K562 (cell line): ENCODE measurements around the gene CBFA2T2. TPM values are rescaled to one million over a fixed set of nuclear protein-coding genes. Genes with fewer than 3 reads are reported as not detected.

Experiments
- CBFA2T3 ChIP-seq: fragments of 450-650 bp; IDR thresholded peaks from 2 replicates; pipeline ENCODE4 v1.6.1; 2017
- CBX1 ChIP-seq: sonication (generic); IDR thresholded peaks from 2 replicates; pipeline ENCODE4 v1.6.1; 2016; ENCODE audit warnings: antibody characterized with exemption, low read depth, mild to moderate bottlenecking
- CREBBP ChIP-seq: IDR thresholded peaks from one replicate; pipeline ENCODE4 v1.6.1; 2012; ENCODE audit warnings: low read depth, mild to moderate bottlenecking, control low read depth, inconsistent platforms, low read length
- EP400 ChIP-seq: fragments of 450-650 bp; IDR thresholded peaks from 2 replicates; pipeline ENCODE4 v1.6.1; 2017; ENCODE audit warnings: antibody characterized with exemption, mild to moderate bottlenecking, moderate library complexity
- ETV5 ChIP-seq: sonication (generic); formaldehyde crosslinking; IDR thresholded peaks from 2 replicates; pipeline ENCODE4 v1.4.0; 2020; ENCODE audit warnings: low read depth, mild to moderate bottlenecking, missing genetic modification reagents
- FOXP1 ChIP-seq: sonication (generic); formaldehyde crosslinking; IDR thresholded peaks from 2 replicates; pipeline ENCODE4 v1.8.0; 2022; ENCODE audit warnings: mild to moderate bottlenecking, missing genetic modification reagents
- HOMEZ ChIP-seq: fragments of 250-450 bp; sonication (Bioruptor Pico); IDR thresholded peaks from 2 replicates; pipeline ENCODE4 v1.4.0; 2020; ENCODE audit warnings: mild to moderate bottlenecking, moderate library complexity
- KAT8 ChIP-seq: fragments of 450-650 bp; IDR thresholded peaks from 2 replicates; pipeline ENCODE4 v1.6.1; 2016; ENCODE audit warnings: low read depth, mild to moderate bottlenecking
- KHSRP ChIP-seq: fragments of 450-650 bp; IDR thresholded peaks from 2 replicates; pipeline ENCODE4 v1.6.1; 2017
- MYBL2 ChIP-seq, 2 experiments: fragments of 450-650 bp in 1 of 2; sonication (generic) in 1 of 2; formaldehyde crosslinking in 1 of 2; IDR thresholded peaks; 2 replicates each; pipeline versions ENCODE4 v1.6.1 to v1.8.1; 2017 to 2022; ENCODE audit warnings: borderline replicate concordance in 1 of 2, inconsistent platforms in 1 of 2, low read depth in 1 of 2, mild to moderate bottlenecking in 1 of 2, missing genetic modification reagents in 1 of 2, moderate library complexity in 1 of 2
- NUFIP1 ChIP-seq: fragments of 450-650 bp; IDR thresholded peaks from 2 replicates; pipeline ENCODE4 v1.6.1; 2018; ENCODE audit not compliant: partially characterized antibody
- PHB ChIP-seq: fragments of 250-450 bp; sonication (Bioruptor Pico); IDR thresholded peaks from 2 replicates; pipeline ENCODE4 v1.5.0; 2021
- PKNOX1 ChIP-seq: fragments of 450-650 bp; IDR thresholded peaks from 2 replicates; pipeline ENCODE4 v1.6.1; 2016
- PYGO2 ChIP-seq: fragments of 450-650 bp; IDR thresholded peaks from 2 replicates; pipeline ENCODE4 v1.6.1; 2016; ENCODE audit warnings: mild to moderate bottlenecking, missing genetic modification characterization, moderate library complexity, missing compliant biosample characterization
- RCOR1 ChIP-seq, 2 experiments: IDR thresholded peaks; 2 replicates each; pipeline ENCODE4 v1.6.1; 2012; ENCODE audit warnings: low read depth in 2 of 2, low read length in 2 of 2, borderline replicate concordance in 1 of 2, improper control_type of control experiment in 1 of 2
- RHOXF2B ChIP-seq: fragments of 250-450 bp; sonication (Bioruptor Pico); conservative IDR thresholded peaks from 2 replicates; pipeline ENCODE4 v1.5.1; 2021
- STAT5A ChIP-seq: IDR thresholded peaks from 2 replicates; pipeline ENCODE4 v1.6.1; 2012; ENCODE audit warnings: low read length, inconsistent platforms, borderline replicate concordance
- TCFL5 ChIP-seq: fragments of 250-450 bp; sonication (Bioruptor Pico); conservative IDR thresholded peaks from 2 replicates; pipeline ENCODE4 v1.6.1; 2021; ENCODE audit warnings: mild to moderate bottlenecking, moderate library complexity, matching md5 sums
- TSC22D4 ChIP-seq: fragments of 450-650 bp; IDR thresholded peaks from 2 replicates; pipeline ENCODE4 v1.6.1; 2016; ENCODE audit warnings: missing genetic modification characterization, missing biosample characterization, control low read depth
- U2AF1 ChIP-seq: fragments of 200-400 bp; formaldehyde crosslinking; optimal IDR thresholded peaks from 2 replicates; pipeline ENCODE3; 2017; ENCODE audit warnings: mild to moderate bottlenecking, low read depth, low read length, moderate library complexity
- ZBTB2 ChIP-seq: fragments of 450-650 bp; IDR thresholded peaks from 2 replicates; pipeline ENCODE4 v1.6.1; 2016; ENCODE audit warnings: antibody characterized with exemption
- ZBTB8A ChIP-seq: fragments of 450-650 bp; IDR thresholded peaks from 2 replicates; pipeline ENCODE4 v1.6.1; 2018; ENCODE audit warnings: mild to moderate bottlenecking, moderate library complexity; ENCODE audit not compliant: partially characterized antibody
- ZNF197 ChIP-seq: fragments of 200-800 bp; sonication (Bioruptor generic); IDR thresholded peaks from 2 replicates; pipeline ENCODE4 v1.6.1; 2016; ENCODE audit warnings: low read depth, missing genetic modification characterization, missing compliant biosample characterization
- ZNF24 ChIP-seq: fragments of 450-650 bp; IDR thresholded peaks from 2 replicates; pipeline ENCODE4 v1.6.1; 2016
- polyA plus RNA-seq, 8 experiments: library from polyadenylated mRNA; depleted of rRNA in 4 of 8; stranded (reverse) in 5 of 8; unstranded in 3 of 8; fragments of >200 nt; fragmentation: Nextera tagmentation in 2 of 8; fragmentation: Illumina TruSeq in 1 of 8; extraction: Ambion mirVana in 2 of 8; extraction: Trizol in 1 of 8; gene quantifications; 2 replicates each; pipeline versions ENCODE4 v1.2.1 to v1.2.3, GENCODE V29; 2011 to 2014; ENCODE audit warnings: inconsistent platforms in 1 of 8, missing spikeins in 1 of 8
- total RNA-seq, 7 experiments: library from RNA; depleted of rRNA in 6 of 7; stranded (reverse); fragments of >200 nt in 6 of 7; fragmentation: Illumina TruSeq in 2 of 7; extraction: Trizol in 2 of 7; gene quantifications; 2 replicates each; pipeline versions ENCODE4 v1.2.1 to v1.2.3, GENCODE V29; 2011 to 2021; ENCODE audit warnings: low replicate concordance in 1 of 7

CBFA2T2 gene
- total and polyA plus RNA-seq, 9 of the 15 experiments (the other 6 are each of a cell fraction or from before 2014, with no cell fraction given): 0.27 to 9.6 (median 5.8) TPM

DNA sequence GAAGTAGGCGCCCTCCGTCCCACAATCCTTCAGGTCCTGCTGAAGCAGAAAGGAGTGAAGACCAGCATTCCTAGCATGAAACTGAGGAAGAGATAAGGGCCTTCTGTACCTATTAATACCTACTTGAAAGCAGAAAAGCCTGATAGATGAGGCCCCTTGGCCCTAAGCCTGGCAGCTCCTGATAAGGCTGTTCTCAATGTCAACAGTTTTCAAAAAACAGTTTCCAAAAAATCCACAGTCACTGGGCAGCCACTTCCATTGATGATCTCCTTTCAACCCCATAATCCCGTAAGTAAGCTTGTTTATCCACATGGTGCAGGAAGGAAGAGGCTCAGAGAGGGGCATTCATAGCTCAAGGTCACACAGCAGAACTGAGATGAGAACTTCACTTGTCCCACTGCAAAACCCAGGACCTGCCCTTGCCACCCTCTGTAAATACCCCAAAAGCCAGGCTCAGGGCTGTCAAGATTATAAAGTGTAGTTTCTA lies 199.1 kb downstream of the CBFA2T2 start (continued):
- no peak for TF ChIP-seq KAT8
- no peak for TF ChIP-seq ZBTB8A
- TF ChIP-seq RCOR1 (IDR thresholded peaks at IDR 0.05; ENCODE audit: borderline replicate concordance in 1 of 2, low read depth in 2 of 2, low read length in 2 of 2): peak in 1 of 2 experiments; percentile 95; a peak in 2 of 4 replicates
- no peak for TF ChIP-seq CBX1
- TF ChIP-seq NUFIP1: no peak
- TF ChIP-seq STAT5A: peak; percentile 81
- TF ChIP-seq MYBL2 (IDR thresholded peaks at IDR 0.05; ENCODE audit: low read depth): no peak
- TF ChIP-seq MYBL2 (CRISPR knock-in tag; IDR thresholded peaks at IDR 0.05; ENCODE audit: borderline replicate concordance): no peak
- peak; percentile 41; the same call in 1 of the 2 replicates for TF ChIP-seq EP400
- TF ChIP-seq ZNF24: no peak
- TF ChIP-seq RHOXF2B (CRISPR knock-in tag): 0 out of 2 replicates have a peak, but pooled peaks have one; percentile 69
- TF ChIP-seq HOMEZ (CRISPR knock-in tag): no peak
- TF ChIP-seq ZBTB2: peak; percentile 30; the same call in 1 of the 2 replicates
- TF ChIP-seq KHSRP: no peak
- TF ChIP-seq PYGO2 (tag): no peak
- TF ChIP-seq TCFL5 (CRISPR knock-in tag): no peak
- TF ChIP-seq PKNOX1: 0 out of 2 replicates have a peak, but pooled peaks have one; percentile 18
- TF ChIP-seq U2AF1: no peak
- TF ChIP-seq CBFA2T3: peak; percentile 96
- TF ChIP-seq TSC22D4 (tag): no peak
- no peak for TF ChIP-seq ETV5 (CRISPR knock-in tag)
- no peak for TF ChIP-seq CREBBP
- no peak for TF ChIP-seq ZNF197 (CRISPR knock-in tag)
- TF ChIP-seq FOXP1 (CRISPR knock-in tag): no peak
- TF ChIP-seq PHB (CRISPR knock-in tag): no peak
